Panc1 (cell line): Measurements from ENCODE around the gene RFX8. TPM values are rescaled to one million over a fixed set of nuclear protein-coding genes. Genes with fewer than 3 reads are reported as not detected.
"Not testable (repeated sequence)": the region's sequence is repeated elsewhere in the genome, so short reads cannot be mapped to it uniquely, and the experiment has no call there.

Experiments used
- ATAC-seq: fragments of 200-7000 bp; cut with Tn5 transposase; 2 replicates; pipeline ENCODE4 v1.9.1; 2020; ENCODE audit warnings: mild to moderate bottlenecking, moderate library complexity
- BruUV-seq: library from RNA; stranded (reverse); fragments of 400-500 nt; replicated peaks from 2 replicates; lab custom pipeline; 2021; lab: Mats Ljungman, UMichigan
- CTCF ChIA-PET: fragments of 300-600 bp; sonication (Branson Sonifier 250); formaldehyde crosslinking; loops from one replicate; lab custom pipeline; 2022; ENCODE audit warnings: antibody characterized with exemption; lab: Charles Lee
- POLR2A ChIA-PET: fragments of 300-600 bp; sonication (Branson Sonifier 250); formaldehyde crosslinking; loops from one replicate; lab custom pipeline; 2022; ENCODE audit warnings: antibody characterized with exemption; lab: Charles Lee
- DNase-seq: peaks from one replicate; pipeline ENCODE4 v3.0.0-alpha.2; 2010; ENCODE audit warnings: low read depth, low spot score
- H3K27ac ChIP-seq: 2 replicates; pipeline ENCODE4 v1.5.1; 2011; ENCODE audit warnings: mild to moderate bottlenecking, low read length, inconsistent platforms
- H3K27me3 ChIP-seq: fragments of 200-500 bp; sonication (Bioruptor generic); 2 replicates; pipeline ENCODE4 v1.6.0; 2014; ENCODE audit warnings: low read length, inconsistent platforms; ENCODE audit not compliant: control insufficient read depth, insufficient read depth
- H3K36me3 ChIP-seq: fragments of 200-500 bp; sonication (Bioruptor generic); 2 replicates; pipeline ENCODE4 v1.5.1; 2014; ENCODE audit warnings: inconsistent platforms, mild to moderate bottlenecking, low read length, moderate library complexity; ENCODE audit not compliant: control insufficient read depth, insufficient read depth
- H3K4me1 ChIP-seq: 2 replicates; pipeline ENCODE4 v1.5.1; 2011; ENCODE audit warnings: inconsistent platforms, mild to moderate bottlenecking, low read length, moderate library complexity; ENCODE audit not compliant: control insufficient read depth, insufficient read depth
- H3K4me3 ChIP-seq, 2 experiments: 2 replicates each; pipeline ENCODE4 v1.5.1; 2011 to 2012; ENCODE audit warnings: low read depth in 2 of 2, low read length in 2 of 2, mild to moderate bottlenecking in 2 of 2, inconsistent platforms in 1 of 2, moderate library complexity in 1 of 2
- H3K9me3 ChIP-seq: fragments of 200-500 bp; sonication (Bioruptor generic); 2 replicates; pipeline ENCODE4 v1.5.1; 2014; ENCODE audit warnings: low read depth, mild to moderate bottlenecking, inconsistent platforms, low read length, moderate library complexity; ENCODE audit not compliant: control insufficient read depth, insufficient read depth
- POLR2AphosphoS5 ChIP-seq: IDR thresholded peaks from 2 replicates; pipeline ENCODE4 v1.6.1; 2012; ENCODE audit warnings: mild to moderate bottlenecking, low read depth, low read length, moderate library complexity
- SIN3A ChIP-seq: IDR thresholded peaks from 2 replicates; pipeline ENCODE4 v1.6.1; 2012; ENCODE audit warnings: low read depth, mild to moderate bottlenecking, low read length, moderate library complexity, borderline replicate concordance; ENCODE audit not compliant: insufficient read depth
- TCF7L2 ChIP-seq: IDR thresholded peaks from 2 replicates; pipeline ENCODE4 v1.6.1; 2011; ENCODE audit warnings: mild to moderate bottlenecking, low read depth, low read length, inconsistent platforms
- in situ Hi-C: cut with HindIII; loops from 2 replicates; pipeline ENCODE4 v1.10.0; 2016; ENCODE audit warnings: low sequenced_read_pairs, low pct_unique_long_range_greater_than_20kb
- intact Hi-C: fragments of 100-400 bp; cut with micrococcal nuclease; formaldehyde crosslinking; loops from one replicate; pipeline ENCODE4 v1.10.0; 2022; ENCODE audit not compliant: unreplicated experiment
- total RNA-seq: library from RNA; stranded (reverse); gene quantifications from one replicate; pipeline ENCODE4 v1.2.1, GENCODE V29; 2021; ENCODE audit not compliant: unreplicated experiment
- TF ChIP-seq, protein P1 (sequence below), 2 experiments: IDR thresholded peaks; 2 replicates each; pipeline ENCODE4 v1.6.1; 2011 to 2012; ENCODE audit warnings: low read depth in 2 of 2, control low read depth in 1 of 2, low read length in 1 of 2, mild to moderate bottlenecking in 1 of 2, moderate library complexity in 1 of 2; ENCODE audit not compliant: insufficient read depth in 1 of 2
- TF ChIP-seq, protein P2 (sequence below): fragments of 450-650 bp; IDR thresholded peaks from 2 replicates; pipeline ENCODE4 v1.5.1; 2017; ENCODE audit warnings: mild to moderate bottlenecking

RFX8 gene
- total RNA-seq, 1 experiment from 2014 or later, result not detected

DNA sequence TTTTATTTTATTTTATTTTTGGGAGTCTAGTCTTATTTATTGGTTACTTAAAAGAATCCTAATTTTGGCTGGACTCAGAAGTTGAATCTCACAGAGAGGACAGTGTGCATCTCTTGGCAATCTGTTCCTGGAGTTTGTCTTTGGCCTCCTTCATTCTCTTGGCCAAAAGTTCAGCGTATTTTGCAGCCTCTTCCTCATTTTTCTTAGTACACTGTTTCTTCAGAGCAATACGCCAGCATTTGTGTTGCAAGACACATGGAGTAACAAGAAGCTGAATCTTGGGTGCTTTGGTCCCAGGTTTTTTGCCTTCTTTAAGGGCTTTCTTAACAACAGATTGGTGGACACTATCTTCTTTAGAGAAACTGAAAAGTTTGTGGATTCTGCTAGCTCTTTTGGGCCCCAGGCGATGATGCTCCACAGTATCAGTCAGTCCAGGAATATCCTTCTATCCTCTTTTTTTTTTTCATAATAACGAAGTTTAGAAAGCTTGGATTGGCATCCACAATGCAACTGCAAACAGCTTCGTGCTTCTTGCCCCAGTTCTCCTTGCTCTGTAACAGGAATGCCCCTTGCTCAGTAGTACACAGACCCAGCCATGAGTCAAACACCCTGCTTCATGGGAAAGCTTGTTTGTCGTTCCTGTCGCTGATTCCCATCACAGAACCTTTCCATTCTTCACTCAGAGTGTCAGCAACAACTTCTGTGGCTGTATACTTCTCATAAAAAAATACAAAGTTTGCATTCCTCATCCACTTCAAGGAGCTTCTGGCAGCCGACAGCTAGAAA is 34.8 kb upstream of the RFX8 start:
- in situ Hi-C loops (no loop called here), intact Hi-C loops (loop anchor here (10.0 kb wide), 1 partner anchor 325 kb away; no protein-coding TSS in a partner anchor)
- H3K36me3 ChIP-seq, result no peaks in the 10 kb centered on the region
- ATAC-seq, result no peak
- H3K27me3 ChIP-seq, result no peaks in the 10 kb centered on the region
- H3K4me1 ChIP-seq, result no peaks in the 10 kb centered on the region
- no peak for DNase-seq
- no peak for TF ChIP-seq POLR2AphosphoS5
- TF ChIP-seq, protein P1, sequence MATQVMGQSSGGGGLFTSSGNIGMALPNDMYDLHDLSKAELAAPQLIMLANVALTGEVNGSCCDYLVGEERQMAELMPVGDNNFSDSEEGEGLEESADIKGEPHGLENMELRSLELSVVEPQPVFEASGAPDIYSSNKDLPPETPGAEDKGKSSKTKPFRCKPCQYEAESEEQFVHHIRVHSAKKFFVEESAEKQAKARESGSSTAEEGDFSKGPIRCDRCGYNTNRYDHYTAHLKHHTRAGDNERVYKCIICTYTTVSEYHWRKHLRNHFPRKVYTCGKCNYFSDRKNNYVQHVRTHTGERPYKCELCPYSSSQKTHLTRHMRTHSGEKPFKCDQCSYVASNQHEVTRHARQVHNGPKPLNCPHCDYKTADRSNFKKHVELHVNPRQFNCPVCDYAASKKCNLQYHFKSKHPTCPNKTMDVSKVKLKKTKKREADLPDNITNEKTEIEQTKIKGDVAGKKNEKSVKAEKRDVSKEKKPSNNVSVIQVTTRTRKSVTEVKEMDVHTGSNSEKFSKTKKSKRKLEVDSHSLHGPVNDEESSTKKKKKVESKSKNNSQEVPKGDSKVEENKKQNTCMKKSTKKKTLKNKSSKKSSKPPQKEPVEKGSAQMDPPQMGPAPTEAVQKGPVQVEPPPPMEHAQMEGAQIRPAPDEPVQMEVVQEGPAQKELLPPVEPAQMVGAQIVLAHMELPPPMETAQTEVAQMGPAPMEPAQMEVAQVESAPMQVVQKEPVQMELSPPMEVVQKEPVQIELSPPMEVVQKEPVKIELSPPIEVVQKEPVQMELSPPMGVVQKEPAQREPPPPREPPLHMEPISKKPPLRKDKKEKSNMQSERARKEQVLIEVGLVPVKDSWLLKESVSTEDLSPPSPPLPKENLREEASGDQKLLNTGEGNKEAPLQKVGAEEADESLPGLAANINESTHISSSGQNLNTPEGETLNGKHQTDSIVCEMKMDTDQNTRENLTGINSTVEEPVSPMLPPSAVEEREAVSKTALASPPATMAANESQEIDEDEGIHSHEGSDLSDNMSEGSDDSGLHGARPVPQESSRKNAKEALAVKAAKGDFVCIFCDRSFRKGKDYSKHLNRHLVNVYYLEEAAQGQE (IDR thresholded peaks at IDR 0.05; ENCODE audit: insufficient read depth in 1 of 2, low read depth in 2 of 2, low read length in 1 of 2), result no peak
- TF ChIP-seq TCF7L2, result no peak
- TF ChIP-seq, protein P2, sequence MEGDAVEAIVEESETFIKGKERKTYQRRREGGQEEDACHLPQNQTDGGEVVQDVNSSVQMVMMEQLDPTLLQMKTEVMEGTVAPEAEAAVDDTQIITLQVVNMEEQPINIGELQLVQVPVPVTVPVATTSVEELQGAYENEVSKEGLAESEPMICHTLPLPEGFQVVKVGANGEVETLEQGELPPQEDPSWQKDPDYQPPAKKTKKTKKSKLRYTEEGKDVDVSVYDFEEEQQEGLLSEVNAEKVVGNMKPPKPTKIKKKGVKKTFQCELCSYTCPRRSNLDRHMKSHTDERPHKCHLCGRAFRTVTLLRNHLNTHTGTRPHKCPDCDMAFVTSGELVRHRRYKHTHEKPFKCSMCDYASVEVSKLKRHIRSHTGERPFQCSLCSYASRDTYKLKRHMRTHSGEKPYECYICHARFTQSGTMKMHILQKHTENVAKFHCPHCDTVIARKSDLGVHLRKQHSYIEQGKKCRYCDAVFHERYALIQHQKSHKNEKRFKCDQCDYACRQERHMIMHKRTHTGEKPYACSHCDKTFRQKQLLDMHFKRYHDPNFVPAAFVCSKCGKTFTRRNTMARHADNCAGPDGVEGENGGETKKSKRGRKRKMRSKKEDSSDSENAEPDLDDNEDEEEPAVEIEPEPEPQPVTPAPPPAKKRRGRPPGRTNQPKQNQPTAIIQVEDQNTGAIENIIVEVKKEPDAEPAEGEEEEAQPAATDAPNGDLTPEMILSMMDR, result no peak
- no peak for TF ChIP-seq SIN3A
- H3K9me3 ChIP-seq, result no peaks in the 10 kb centered on the region
- H3K4me3 ChIP-seq, result no peak overlapping the region
- H3K27ac ChIP-seq, result no peak overlapping the region
- BruUV-seq, result no TSS peak
- ChIA-PET CTCF (no interaction called here), POLR2A (no interaction called here)

DNA sequence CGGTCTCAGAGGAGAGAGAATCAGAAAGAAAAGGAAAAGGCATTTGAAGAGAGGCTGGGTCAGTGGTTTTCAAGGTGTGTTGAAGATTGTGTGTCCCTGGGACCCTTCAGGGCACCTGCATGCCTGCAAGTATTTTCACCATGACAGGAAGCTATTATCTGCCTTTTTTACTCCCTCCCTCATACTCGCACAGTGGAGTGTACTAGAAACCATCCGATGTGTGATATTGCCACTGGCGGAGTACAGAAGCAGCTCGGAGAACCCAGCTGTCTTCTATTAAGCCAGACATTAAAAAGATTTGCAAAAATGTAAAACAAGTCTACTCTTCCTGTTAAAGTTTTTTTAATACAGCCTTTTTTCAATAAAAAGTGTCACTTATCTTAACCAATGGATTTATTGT is 33.7 kb upstream of the RFX8 start:
- no peak for DNase-seq
- no peak overlapping the region for H3K27ac ChIP-seq
- intact Hi-C loops (no loop called here), in situ Hi-C loops (no loop called here)
- no peak overlapping the region for H3K4me3 ChIP-seq
- POLR2A ChIA-PET, result no interaction called here
- no peaks in the 10 kb centered on the region for H3K36me3 ChIP-seq
- no peaks in the 10 kb centered on the region for H3K27me3 ChIP-seq
- no peak for ATAC-seq
- CTCF ChIA-PET, result no interaction called here
- no TSS peak for BruUV-seq
- H3K4me1 ChIP-seq, result no peaks in the 10 kb centered on the region
- no peaks in the 10 kb centered on the region for H3K9me3 ChIP-seq
- TF ChIP-seq, protein P2, result no peak
- TF ChIP-seq TCF7L2, result no peak

- H3K4me3 ChIP-seq, DNase-seq, H3K27ac ChIP-seq, in situ Hi-C loops, BruUV-seq, H3K27me3 ChIP-seq, POLR2A ChIA-PET, H3K9me3 ChIP-seq, ATAC-seq, H3K36me3 ChIP-seq, intact Hi-C loops, H3K4me1 ChIP-seq, CTCF ChIA-PET: not testable (repeated sequence)
Observed at GRCh38 chr2:101505276-101505675, 30.4 kb upstream of the RFX8 start.

GRCh38 chr2:101504744-101505143 is 29.8 kb upstream of the RFX8 start:
- H3K27me3 ChIP-seq, DNase-seq, H3K27ac ChIP-seq, H3K9me3 ChIP-seq, intact Hi-C loops, H3K4me3 ChIP-seq, ATAC-seq, CTCF ChIA-PET, H3K36me3 ChIP-seq, POLR2A ChIA-PET, H3K4me1 ChIP-seq, BruUV-seq, in situ Hi-C loops: not testable (repeated sequence)
